Body of pancreas (tissue), 4 donors: ENCODE measurements around the gene RSRC1. TPM values are rescaled to one million over a fixed set of nuclear protein-coding genes. Genes with fewer than 3 reads are reported as not detected.
"Not testable (repeated sequence)": the region's sequence is repeated elsewhere in the genome, so short reads cannot be mapped to it uniquely, and the experiment has no call there.

ENCODE experiments used
- ATAC-seq: fragments of 150-250 bp; one replicate; pipeline ENCODE4 v1.9.1; 2016
- DNase-seq, 4 donors: peaks; one replicate each; pipeline ENCODE4 v3.0.0-alpha.2; 2019
- H3K27ac ChIP-seq, 4 donors: fragments of 200-600 bp; sonication (generic); 1 replicate in 3 of 4; 2 replicates in 1 of 4; pipeline versions ENCODE4 v1.5.1 to v1.6.1; 2016 to 2019; ENCODE audit warnings: mild to moderate bottlenecking in 1 of 4, mixed read lengths in 1 of 4, moderate library complexity in 1 of 4
- H3K27me3 ChIP-seq, 2 donors: fragments of 200-600 bp; sonication (generic); one replicate each; pipeline ENCODE4 v1.6.0; 2016; ENCODE audit warnings: mild to moderate bottlenecking in 1 of 2
- H3K36me3 ChIP-seq, 2 donors: fragments of 200-600 bp; sonication (generic); replicated peaks in 1 of 2; 2 replicates each; pipeline ENCODE4 v1.5.1; 2016; ENCODE audit warnings: low read depth in 2 of 2; ENCODE audit not compliant: insufficient read depth in 1 of 2
- H3K4me1 ChIP-seq: fragments of 200-600 bp; sonication (generic); one replicate; pipeline ENCODE4 v1.6.0; 2016
- H3K4me3 ChIP-seq, 2 donors: fragments of 200-600 bp; sonication (generic); 1 replicate in 1 of 2; 2 replicates in 1 of 2; pipeline ENCODE4 v1.5.1; 2016 to 2019
- H3K9me3 ChIP-seq, 3 donors: fragments of 200-600 bp; sonication (generic); 1 replicate in 2 of 3; 2 replicates in 1 of 3; pipeline ENCODE4 v1.5.1; 2016
- CTCF ChIP-seq, 7 experiments: fragments of 450-650 bp in 4 of 7; fragments of 200-600 bp in 3 of 7; sonication (generic) in 3 of 7; IDR thresholded peaks; one replicate each; pipeline ENCODE4 v1.5.1; 2016 to 2019; ENCODE audit warnings: antibody characterized with exemption in 7 of 7
- POLR2A ChIP-seq, 3 donors: fragments of 450-650 bp; IDR thresholded peaks; one replicate each; pipeline ENCODE4 v1.6.1; 2016; ENCODE audit warnings: antibody characterized with exemption in 3 of 3, mild to moderate bottlenecking in 2 of 3
- WGBS, 2 donors: methylation state at CpG; one replicate each; pipeline ENCODE4 v1.1.5; 2017; 5-methylcytosine and 5-hydroxymethylcytosine counted together
- intact Hi-C: fragments of 100-400 bp; cut with DNase I; formaldehyde crosslinking; loops from one replicate; pipeline ENCODE4 v1.15.1; 2023
- total RNA-seq, 2 donors: library from RNA; depleted of rRNA; stranded (reverse); fragments of >200 nt; gene quantifications; one replicate each; pipeline ENCODE4 v1.1.0, GENCODE V29; 2016

Gene RSRC1
- total RNA-seq, 2 donors from 2014 or later = 18.5 to 21.5 TPM

- H3K4me3 ChIP-seq = no peak overlapping the region
- WGBS, 2 donors = 60 to 63% methylated on average over 4 of the region's 4 CpGs
- H3K4me1 ChIP-seq = no peaks in the 10 kb centered on the region
- no peak for TF ChIP-seq POLR2A (IDR thresholded peaks at IDR 0.05)
- no peak for TF ChIP-seq CTCF (IDR thresholded peaks at IDR 0.05)
- H3K36me3 ChIP-seq = no peaks in the 10 kb centered on the region
- no peak overlapping the region for H3K27ac ChIP-seq
- no peaks in the 10 kb centered on the region for H3K27me3 ChIP-seq
- ATAC-seq = no peak
- intact Hi-C loops = no loop called here
- no peak for DNase-seq
- H3K9me3 ChIP-seq = no peaks in the 10 kb centered on the region
Observed at GRCh38 chr3:158407844-158408517, 298.1 kb downstream of the RSRC1 start.

- ATAC-seq, H3K36me3 ChIP-seq, H3K4me1 ChIP-seq, H3K4me3 ChIP-seq, H3K9me3 ChIP-seq, DNase-seq, H3K27ac ChIP-seq, intact Hi-C loops, H3K27me3 ChIP-seq: not testable (repeated sequence)
- 86 to 92% methylated on average over 5 of the region's 5 CpGs for WGBS, 2 donors
Observed at GRCh38 chr3:158408518-158408897, 298.6 kb downstream of the RSRC1 start.

GRCh38 chr3:158418035-158418434 lies 308.1 kb downstream of the RSRC1 start:
- ATAC-seq (no peak), DNase-seq (no peak)
- Histone ChIP-seq H3K9me3 (no peaks in the 10 kb centered on the region), H3K4me1 (no peaks in the 10 kb centered on the region), H3K27ac (no peak overlapping the region), H3K36me3 (no peaks in the 10 kb centered on the region), H3K4me3 (no peak overlapping the region), H3K27me3 (no peaks in the 10 kb centered on the region)
- TF ChIP-seq CTCF (IDR thresholded peaks at IDR 0.05) (no peak), POLR2A (IDR thresholded peaks at IDR 0.05) (no peak)
- intact Hi-C loops = no loop called here

GRCh38 chr3:158419820-158420653 lies 310.1 kb downstream of the RSRC1 start:
- H3K4me1 ChIP-seq = no peaks in the 10 kb centered on the region
- WGBS, 2 donors = 67 to 91% methylated on average over 5 of the region's 5 CpGs
- no peaks in the 10 kb centered on the region for H3K9me3 ChIP-seq
- H3K36me3 ChIP-seq = no peaks in the 10 kb centered on the region
- no peak for TF ChIP-seq POLR2A (IDR thresholded peaks at IDR 0.05)
- no peak for TF ChIP-seq CTCF (IDR thresholded peaks at IDR 0.05)
- no peaks in the 10 kb centered on the region for H3K27me3 ChIP-seq
- no peak overlapping the region for H3K27ac ChIP-seq
- no peak for ATAC-seq
- H3K4me3 ChIP-seq = no peak overlapping the region
- intact Hi-C loops = no loop called here
- DNase-seq = no peak

GRCh38 chr3:158420654-158421396 lies 310.9 kb downstream of the RSRC1 start:
- H3K27me3 ChIP-seq = no peaks in the 10 kb centered on the region
- H3K4me3 ChIP-seq = no peak overlapping the region
- intact Hi-C loops = no loop called here
- no peak for DNase-seq
- 79 to 85% methylated on average over 3 of the region's 3 CpGs for WGBS, 2 donors
- no peak overlapping the region for H3K27ac ChIP-seq
- no peaks in the 10 kb centered on the region for H3K9me3 ChIP-seq
- no peaks in the 10 kb centered on the region for H3K36me3 ChIP-seq
- no peak for ATAC-seq
- no peak for TF ChIP-seq CTCF (IDR thresholded peaks at IDR 0.05)
- TF ChIP-seq POLR2A (IDR thresholded peaks at IDR 0.05) = no peak
- H3K4me1 ChIP-seq = no peaks in the 10 kb centered on the region
